Measurements from ENCODE around the gene MRPS10.

GRCh38 chr6:42239333-42239732 lies 21.7 kb upstream of the MRPS10 start:
- no peak for TF ChIP-seq ZNF8 (CRISPR knock-in tag; IDR thresholded peaks at IDR 0.05)
- TF ChIP-seq CSRNP3 (CRISPR knock-in tag; IDR thresholded peaks at IDR 0.05), result no peak
- TF ChIP-seq ZNF565 (CRISPR knock-in tag; conservative IDR thresholded peaks at IDR 0.05; ENCODE audit: low read depth), result no peak
- no peak for TF ChIP-seq BACH2 (CRISPR knock-in tag; IDR thresholded peaks at IDR 0.05; ENCODE audit: borderline replicate concordance)

Measured in SK-N-SH treated with all-trans-retinoic acid at 6 μM for 48 hours (cell line).